Mesodermal cell (in vitro differentiated cells): Measurements from ENCODE around the gene USP49.

Source experiments
- H3K27ac ChIP-seq: 2 replicates; pipeline ENCODE4 v1.7.0; 2013; ENCODE audit warnings: mild to moderate bottlenecking, low read depth, low read length, moderate library complexity; ENCODE audit not compliant: severe bottlenecking
- H3K36me3 ChIP-seq: 2 replicates; pipeline ENCODE4 v1.7.1; 2013; ENCODE audit warnings: mild to moderate bottlenecking, low read length, moderate library complexity; ENCODE audit not compliant: control insufficient read depth, insufficient read depth
- H3K4me1 ChIP-seq: one replicate; pipeline ENCODE4 v1.7.1; 2013; ENCODE audit warnings: mild to moderate bottlenecking, low read length; ENCODE audit not compliant: insufficient read depth, control insufficient read depth, poor library complexity, severe bottlenecking
- H3K4me3 ChIP-seq: 2 replicates; pipeline ENCODE4 v1.7.0; 2013; ENCODE audit warnings: low read length, control low read depth, mild to moderate bottlenecking; ENCODE audit not compliant: insufficient read depth, poor library complexity, severe bottlenecking; ENCODE audit errors: extremely low read depth
- H3K9me3 ChIP-seq: 2 replicates; pipeline ENCODE4 v1.7.1; 2013; ENCODE audit warnings: mild to moderate bottlenecking, low read length, moderate library complexity; ENCODE audit not compliant: control insufficient read depth
- WGBS, 2 experiments: methylation state at CpG; one replicate each; pipeline ENCODE4 v1.1.5; 2013; ENCODE audit warnings: missing lambda C conversion rate in 2 of 2; ENCODE audit not compliant: insufficient coverage in 2 of 2; 5-methylcytosine and 5-hydroxymethylcytosine counted together

Gene USP49

DNA sequence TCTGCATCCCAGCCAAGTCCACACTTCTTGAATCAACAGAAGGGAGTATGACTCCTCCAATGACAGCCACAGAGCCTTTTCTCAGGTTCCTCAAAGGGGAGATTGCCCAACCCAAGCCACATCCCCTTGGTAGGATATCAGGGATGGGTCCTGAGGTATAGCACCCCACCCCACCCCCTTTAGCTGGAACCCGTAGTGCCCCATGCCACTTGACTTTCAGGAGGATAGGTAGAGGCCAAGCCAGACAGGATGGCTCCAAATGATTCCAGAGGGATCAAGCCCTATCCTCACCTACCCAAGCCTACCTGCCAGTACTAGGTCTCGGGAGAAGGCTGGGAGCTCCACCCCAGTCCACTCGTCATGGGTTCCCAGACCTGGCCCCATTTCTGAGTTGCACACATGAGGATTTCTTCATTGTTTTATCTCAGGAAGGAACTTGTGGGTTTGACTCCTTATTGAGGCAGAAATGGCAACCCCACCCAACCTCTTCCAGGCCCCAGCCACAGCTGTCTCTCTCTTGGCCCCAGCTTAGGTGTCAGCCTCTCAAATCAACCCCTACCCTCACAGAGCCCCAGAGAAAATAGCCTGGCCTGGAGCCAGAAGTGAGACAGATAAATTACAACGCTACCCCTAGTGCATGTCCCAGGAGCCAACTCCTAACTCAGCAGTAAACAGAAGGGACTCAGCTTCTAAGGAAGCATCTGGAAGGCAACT, 42.8 kb upstream of the USP49 start:
- Histone ChIP-seq H3K4me1 (peaks cover 33% of the 10 kb centered on the region), H3K27ac (no peak overlapping the region), H3K9me3 (no peaks in the 10 kb centered on the region), H3K36me3 (peaks cover 52% of the 10 kb centered on the region), H3K4me3 (no peak overlapping the region)
- 84 to 100% methylated on average over 3 of the region's 4 CpGs for WGBS, 2 experiments

GRCh38 chr6:41937472-41937860, 42.3 kb upstream of the USP49 start:
- H3K27ac ChIP-seq: no peak overlapping the region
- H3K36me3 ChIP-seq: peaks cover 57% of the 10 kb centered on the region
- H3K4me1 ChIP-seq: peaks cover 32% of the 10 kb centered on the region
- no peak overlapping the region for H3K4me3 ChIP-seq
- no peaks in the 10 kb centered on the region for H3K9me3 ChIP-seq
- 43 to 71% methylated on average over 1 to 2 of the region's 2 CpGs for WGBS, 2 experiments

DNA sequence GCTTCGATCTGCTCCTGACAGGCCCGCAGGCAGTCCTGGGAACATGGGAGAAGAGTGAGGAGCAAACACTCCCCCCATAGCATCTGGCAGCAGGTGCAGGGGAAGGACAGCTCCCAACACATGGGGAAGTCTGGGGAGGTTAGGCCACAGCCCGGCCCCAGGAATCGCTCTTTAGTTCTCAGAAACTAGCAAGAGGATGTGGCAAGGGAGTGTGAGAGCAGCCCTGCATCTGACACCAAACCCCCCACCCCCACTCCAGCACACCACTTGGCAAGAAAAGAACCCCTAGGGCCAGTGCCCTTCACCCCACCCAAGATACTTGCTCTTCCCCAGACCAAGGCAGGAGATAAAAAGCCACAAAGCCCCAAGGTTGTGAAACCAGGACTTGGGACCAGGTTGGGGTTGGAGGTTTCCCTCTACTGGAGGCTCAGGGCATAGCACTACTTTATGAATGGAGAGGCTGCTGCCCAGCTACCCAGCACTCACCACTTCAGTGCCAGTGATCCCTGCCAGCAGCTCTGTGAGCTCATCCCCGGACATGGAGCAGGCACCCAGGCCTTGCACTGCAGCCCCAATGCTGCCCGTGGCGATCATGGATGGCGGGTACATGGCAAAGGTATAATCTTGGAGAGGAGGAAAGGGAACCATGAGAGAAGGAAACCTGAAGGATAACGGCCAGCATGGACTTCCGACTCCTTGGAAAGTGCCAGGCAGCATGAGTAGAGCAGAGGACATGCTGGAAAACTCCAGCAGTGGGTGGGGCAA, 41.1 kb upstream of the USP49 start:
- H3K36me3 ChIP-seq: peaks cover 70% of the 10 kb centered on the region
- H3K4me3 ChIP-seq: no peak overlapping the region
- H3K9me3 ChIP-seq: no peaks in the 10 kb centered on the region
- H3K4me1 ChIP-seq: peaks cover 28% of the 10 kb centered on the region
- 66 to 72% methylated on average over 6 to 8 of the region's 10 CpGs for WGBS, 2 experiments
- H3K27ac ChIP-seq: peak overlapping the region; percentile 10

- Histone ChIP-seq H3K9me3 (no peaks in the 10 kb centered on the region), H3K4me3 (no peak overlapping the region), H3K36me3 (peaks cover 75% of the 10 kb centered on the region), H3K4me1 (peaks cover 28% of the 10 kb centered on the region), H3K27ac (peak overlapping the region; percentile 10)
- 86 to 89% methylated on average over 6 to 7 of the region's 8 CpGs for WGBS, 2 experiments
Observed at GRCh38 chr6:41935685-41936072, 40.5 kb upstream of the USP49 start.

GRCh38 chr6:41935193-41935574, 40.0 kb upstream of the USP49 start:
- 67% methylated on average over 1 of the region's 1 CpG; no CpG with 5 or more reads in 1 of the 2 experiments for WGBS, 2 experiments

DNA sequence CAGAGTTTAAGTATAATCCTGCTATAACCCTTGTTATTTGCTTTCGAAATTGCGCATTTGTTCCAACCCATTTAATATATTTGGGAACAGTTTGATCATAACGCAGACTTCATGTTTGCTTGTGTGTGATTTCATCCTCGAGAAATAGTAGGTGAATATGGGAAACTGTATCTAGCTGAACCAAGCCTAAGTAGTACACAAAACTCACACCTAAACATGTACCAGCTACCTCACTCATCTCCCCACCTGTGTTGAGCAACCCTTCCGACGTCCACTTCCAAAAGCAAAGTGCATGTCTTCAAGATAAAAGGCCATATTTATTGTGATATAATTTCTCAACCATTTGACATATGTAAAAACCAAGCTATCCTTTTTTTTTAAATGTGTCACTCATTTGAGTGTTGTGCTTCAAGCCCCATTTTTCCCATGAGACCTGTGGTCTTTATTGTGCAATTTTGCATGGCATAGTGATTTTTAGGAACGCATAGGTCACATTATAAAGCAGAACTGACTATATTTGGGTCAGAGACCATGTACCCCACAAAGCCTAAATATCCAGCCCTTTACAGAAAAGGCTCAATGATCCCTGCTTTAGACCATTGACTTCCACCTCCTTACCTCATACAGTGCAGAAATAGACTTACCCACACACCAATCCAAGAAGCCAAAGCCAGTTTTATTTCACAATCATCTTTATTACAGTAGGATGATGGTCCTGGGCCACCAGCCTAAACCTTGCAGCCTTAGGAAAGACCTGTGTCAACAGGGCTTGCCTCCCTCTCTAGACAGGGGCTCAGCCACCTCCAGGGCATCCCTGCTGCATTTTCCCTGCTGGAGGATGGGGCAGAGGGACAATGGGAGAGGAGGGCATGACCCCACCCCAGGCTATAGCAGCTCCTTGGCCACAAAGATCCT, 39.4 kb upstream of the USP49 start:
- peaks cover 19% of the 10 kb centered on the region for H3K4me1 ChIP-seq
- H3K27ac ChIP-seq: peak overlapping the region; percentile 57
- WGBS, 2 experiments: 87 to 88% methylated on average over 3 of the region's 7 CpGs

More at GRCh38 chr6:41935193-41935574, 40.0 kb upstream of the USP49 start:
- Histone ChIP-seq H3K9me3 (no peaks in the 10 kb centered on the region), H3K4me1 (peaks cover 26% of the 10 kb centered on the region), H3K4me3 (no peak overlapping the region), H3K36me3 (peaks cover 80% of the 10 kb centered on the region), H3K27ac (no peak overlapping the region)

DNA sequence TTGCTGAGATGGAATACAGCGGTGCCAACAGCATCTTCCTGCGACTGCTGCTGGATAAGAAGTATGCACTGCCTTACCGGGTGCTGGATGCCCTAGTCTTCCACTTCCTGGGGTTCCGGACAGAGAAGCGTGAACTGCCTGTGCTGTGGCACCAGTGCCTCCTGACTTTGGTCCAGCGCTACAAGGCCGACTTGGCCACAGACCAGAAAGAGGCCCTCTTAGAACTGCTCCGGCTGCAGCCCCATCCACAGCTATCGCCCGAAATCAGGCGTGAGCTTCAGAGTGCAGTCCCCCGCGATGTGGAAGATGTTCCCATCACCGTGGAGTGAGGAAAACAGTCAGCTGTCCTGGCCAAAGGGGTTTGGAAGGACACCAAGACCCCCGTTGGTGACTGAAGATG, 37.2 kb upstream of the USP49 start:
- Histone ChIP-seq H3K27ac (no peak overlapping the region), H3K4me3 (no peak overlapping the region)

More for the DNA sequence above, 39.4 kb upstream of the USP49 start:
- Histone ChIP-seq H3K4me3 (no peak overlapping the region), H3K9me3 (no peaks in the 10 kb centered on the region), H3K36me3 (peaks cover 87% of the 10 kb centered on the region)

DNA sequence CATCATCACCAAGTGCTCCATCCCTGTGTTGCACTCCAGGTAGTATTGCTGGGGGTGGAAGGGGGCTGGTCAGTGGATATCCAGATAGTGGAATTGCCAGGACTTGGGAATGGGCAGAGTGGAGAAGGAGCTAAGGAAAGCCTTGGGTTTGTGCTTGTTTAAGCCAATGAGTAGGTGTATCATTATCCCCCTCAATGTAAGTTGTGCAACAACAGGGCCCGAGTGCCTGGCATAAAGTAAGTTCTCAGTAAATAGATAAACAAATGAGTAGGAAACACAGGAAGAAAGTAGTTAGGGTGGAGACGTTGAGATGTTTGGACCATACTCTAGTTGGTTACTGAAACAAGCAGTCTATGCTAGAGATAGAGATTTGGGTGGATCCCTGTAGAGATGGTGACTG, 36.6 kb upstream of the USP49 start:
- Histone ChIP-seq H3K4me1 (peaks cover 9% of the 10 kb centered on the region), H3K36me3 (peaks cover 99% of the 10 kb centered on the region), H3K27ac (no peak overlapping the region), H3K9me3 (no peaks in the 10 kb centered on the region), H3K4me3 (no peak overlapping the region)
- 85 to 93% methylated on average over 2 of the region's 2 CpGs for WGBS, 2 experiments

More for the DNA sequence above, 37.2 kb upstream of the USP49 start:
- no peaks in the 10 kb centered on the region for H3K9me3 ChIP-seq
- H3K36me3 ChIP-seq: peaks cover 98% of the 10 kb centered on the region
- WGBS, 2 experiments: 94 to 99% methylated on average over 13 to 14 of the region's 15 CpGs
- H3K4me1 ChIP-seq: peaks cover 9% of the 10 kb centered on the region

DNA sequence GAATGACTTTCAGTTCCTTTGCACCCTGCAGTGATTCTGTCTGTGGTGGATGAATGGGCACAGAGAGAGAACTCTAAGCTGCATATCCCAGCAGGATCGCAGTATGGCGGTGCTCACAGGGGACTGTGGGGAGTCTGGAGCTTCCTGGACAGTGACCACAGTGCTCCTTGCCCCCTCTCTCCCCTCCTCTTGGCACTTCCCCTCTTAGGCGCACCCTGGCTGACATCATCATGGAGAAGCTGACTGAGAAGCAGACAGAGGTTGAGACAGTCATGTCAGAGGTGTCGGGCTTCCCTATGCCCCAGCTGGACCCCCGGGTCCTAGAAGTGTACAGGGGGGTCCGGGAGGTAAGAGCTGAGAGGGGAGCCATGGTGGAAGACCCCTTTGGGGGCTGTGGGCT, 34.7 kb upstream of the USP49 start:
- Histone ChIP-seq H3K36me3 (peaks cover 90% of the 10 kb centered on the region), H3K4me3 (no peak overlapping the region), H3K27ac (no peak overlapping the region), H3K4me1 (peaks cover under 1% of the 10 kb centered on the region), H3K9me3 (no peaks in the 10 kb centered on the region)
- 98% methylated on average over 5 to 6 of the region's 6 CpGs for WGBS, 2 experiments

GRCh38 chr6:41927253-41927652, 32.1 kb upstream of the USP49 start:
- Histone ChIP-seq H3K4me1 (peaks cover 8% of the 10 kb centered on the region), H3K36me3 (peaks cover 85% of the 10 kb centered on the region), H3K9me3 (no peaks in the 10 kb centered on the region), H3K27ac (no peak overlapping the region), H3K4me3 (no peak overlapping the region)
- WGBS, 2 experiments: 94 to 100% methylated on average over 5 of the region's 6 CpGs
